HAP-1 (cell line): ENCODE data around the gene PFKP.
"Not testable (repeated sequence)": the region's sequence is repeated elsewhere in the genome, so short reads cannot be mapped to it uniquely, and the experiment has no call there.

Source experiments
- DNase-seq, 2 experiments: peaks; one replicate each; pipeline ENCODE4 v3.0.0-alpha.2; 2016 to 2020; ENCODE audit warnings: low spot score in 2 of 2
- H3K27me3 ChIP-seq: fragments of 250-450 bp; sonication (Bioruptor Pico); 2 replicates; pipeline ENCODE4 v1.5.1; 2020; ENCODE audit warnings: low read depth, mild to moderate bottlenecking, moderate library complexity
- H3K36me3 ChIP-seq: fragments of 250-450 bp; sonication (Bioruptor Pico); replicated peaks from 2 replicates; pipeline ENCODE4 v1.5.1; 2020; ENCODE audit warnings: mild to moderate bottlenecking
- H3K4me1 ChIP-seq: fragments of 250-450 bp; sonication (Bioruptor Pico); 2 replicates; pipeline ENCODE4 v1.5.1; 2020; ENCODE audit warnings: mild to moderate bottlenecking
- H3K4me3 ChIP-seq: fragments of 250-450 bp; sonication (Bioruptor Pico); 2 replicates; pipeline ENCODE4 v1.5.1; 2020; ENCODE audit warnings: mild to moderate bottlenecking, moderate library complexity
- H3K9me3 ChIP-seq: fragments of 250-450 bp; sonication (Bioruptor Pico); 2 replicates; pipeline ENCODE4 v1.5.1; 2020; ENCODE audit warnings: mild to moderate bottlenecking, moderate library complexity
- in situ Hi-C: fragments of 300-500 bp; cut with MboI; formaldehyde crosslinking; loops from 3 replicates; pipeline ENCODE4 v1.14.3; 2020; ENCODE audit warnings: low sequenced_read_pairs, inconsistent platforms, mixed read lengths

PFKP gene

GRCh38 chr10:3150961-3151360 lies 83.6 kb downstream of the PFKP start:
- in situ Hi-C loops, result no loop called here
- no peak for DNase-seq
- no peak overlapping the region for H3K4me3 ChIP-seq
- no peaks in the 10 kb centered on the region for H3K9me3 ChIP-seq
- peaks cover 44% of the 10 kb centered on the region for H3K36me3 ChIP-seq
- no peaks in the 10 kb centered on the region for H3K27me3 ChIP-seq
- no peaks in the 10 kb centered on the region for H3K4me1 ChIP-seq

GRCh38 chr10:3151889-3152565 lies 84.7 kb downstream of the PFKP start:
- no peaks in the 10 kb centered on the region for H3K9me3 ChIP-seq
- in situ Hi-C loops, result no loop called here
- peaks cover 45% of the 10 kb centered on the region for H3K36me3 ChIP-seq

DNA sequence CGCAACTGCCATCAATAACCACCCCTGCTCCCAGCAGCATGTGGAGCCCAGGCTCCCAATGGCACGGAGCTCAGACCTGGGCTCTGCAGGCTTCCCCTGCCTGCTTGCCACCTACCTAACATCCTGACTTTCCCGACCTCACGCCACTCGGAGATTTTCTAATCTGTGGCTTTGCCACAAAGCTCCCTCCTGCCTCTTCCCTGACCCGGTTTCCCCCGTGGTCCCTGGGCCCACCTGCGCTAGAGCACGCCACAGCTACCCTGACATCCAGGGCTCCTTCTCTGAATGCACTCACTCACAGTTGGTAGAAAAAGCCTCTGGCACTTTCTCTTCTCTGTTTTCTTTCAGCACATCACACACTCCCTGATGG lies 85.2 kb downstream of the PFKP start:
- H3K9me3 ChIP-seq, result no peaks in the 10 kb centered on the region
- no peak for DNase-seq
- in situ Hi-C loops, result no loop called here
- H3K4me1 ChIP-seq, result no peaks in the 10 kb centered on the region
- no peak overlapping the region for H3K4me3 ChIP-seq
- H3K36me3 ChIP-seq, result peaks cover 45% of the 10 kb centered on the region
- H3K27me3 ChIP-seq, result no peaks in the 10 kb centered on the region

More at GRCh38 chr10:3151889-3152565, 84.7 kb downstream of the PFKP start:
- Histone ChIP-seq H3K4me1 (no peaks in the 10 kb centered on the region), H3K4me3 (no peak overlapping the region), H3K27me3 (no peaks in the 10 kb centered on the region)
- DNase-seq, result no peak

GRCh38 chr10:3154666-3155065 lies 87.3 kb downstream of the PFKP start:
- Histone ChIP-seq H3K36me3 (peaks cover 57% of the 10 kb centered on the region), H3K4me3 (no peak overlapping the region), H3K9me3 (no peaks in the 10 kb centered on the region), H3K4me1 (no peaks in the 10 kb centered on the region), H3K27me3 (no peaks in the 10 kb centered on the region)
- no peak for DNase-seq
- in situ Hi-C loops, result no loop called here

DNA sequence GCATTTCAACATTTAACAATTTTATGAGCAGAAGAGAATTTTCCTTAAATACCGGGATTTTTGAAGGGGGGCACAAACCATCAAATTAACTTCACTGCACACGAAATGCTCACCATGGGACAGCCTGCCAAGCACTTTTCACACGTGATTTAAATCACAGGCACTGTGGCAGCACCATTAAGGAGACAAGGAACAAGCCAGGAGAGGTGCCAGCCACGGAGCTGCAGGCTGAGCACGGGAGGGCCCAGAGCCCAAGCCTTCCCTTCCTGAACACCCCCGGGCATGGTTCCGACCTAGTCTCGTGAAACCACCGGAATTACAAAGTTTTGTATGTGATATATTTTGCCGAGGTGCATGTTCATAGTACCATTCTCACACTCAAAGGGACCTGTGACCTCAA lies 91.8 kb downstream of the PFKP start:
- in situ Hi-C loops, result no loop called here
- H3K36me3 ChIP-seq, result peaks cover 52% of the 10 kb centered on the region
- no peaks in the 10 kb centered on the region for H3K9me3 ChIP-seq
- no peaks in the 10 kb centered on the region for H3K27me3 ChIP-seq
- DNase-seq, result no peak
- H3K4me1 ChIP-seq, result no peaks in the 10 kb centered on the region
- H3K4me3 ChIP-seq, result no peak overlapping the region

GRCh38 chr10:3162533-3162932 lies 95.2 kb downstream of the PFKP start:
- Histone ChIP-seq H3K27me3 (no peaks in the 10 kb centered on the region), H3K36me3 (peaks cover 54% of the 10 kb centered on the region), H3K9me3 (no peaks in the 10 kb centered on the region), H3K4me3 (no peak overlapping the region), H3K4me1 (no peaks in the 10 kb centered on the region)
- in situ Hi-C loops, result no loop called here
- DNase-seq, result no peak

GRCh38 chr10:3163879-3164278 lies 96.5 kb downstream of the PFKP start:
- DNase-seq, result no peak
- Histone ChIP-seq H3K36me3 (peaks cover 56% of the 10 kb centered on the region), H3K9me3 (no peaks in the 10 kb centered on the region), H3K4me1 (no peaks in the 10 kb centered on the region), H3K27me3 (no peaks in the 10 kb centered on the region), H3K4me3 (no peak overlapping the region)
- in situ Hi-C loops, result no loop called here

- in situ Hi-C loops, result no loop called here
- Histone ChIP-seq H3K4me1 (no peaks in the 10 kb centered on the region), H3K9me3 (no peaks in the 10 kb centered on the region), H3K4me3 (no peak overlapping the region), H3K27me3 (no peaks in the 10 kb centered on the region), H3K36me3 (peaks cover 57% of the 10 kb centered on the region)
- DNase-seq, result no peak
Measured at GRCh38 chr10:3165196-3165595, 97.8 kb downstream of the PFKP start.

GRCh38 chr10:3166496-3167290 lies 99.3 kb downstream of the PFKP start:
- no peak overlapping the region for H3K4me3 ChIP-seq
- peaks cover 4% of the 10 kb centered on the region; the same call in 1 of the 2 replicates for H3K4me1 ChIP-seq
- in situ Hi-C loops, result no loop called here
- H3K27me3 ChIP-seq, result no peaks in the 10 kb centered on the region
- H3K36me3 ChIP-seq, result peaks cover 56% of the 10 kb centered on the region
- no peaks in the 10 kb centered on the region for H3K9me3 ChIP-seq
- no peak for DNase-seq

GRCh38 chr10:3167611-3168330 lies 100.4 kb downstream of the PFKP start:
- no peaks in the 10 kb centered on the region for H3K9me3 ChIP-seq
- in situ Hi-C loops, result no loop called here
- H3K4me1 ChIP-seq, result peaks cover 4% of the 10 kb centered on the region; the same call in 1 of the 2 replicates
- H3K27me3 ChIP-seq, result no peaks in the 10 kb centered on the region
- H3K4me3 ChIP-seq, result no peak overlapping the region
- no peak for DNase-seq
- H3K36me3 ChIP-seq, result peaks cover 58% of the 10 kb centered on the region

DNA sequence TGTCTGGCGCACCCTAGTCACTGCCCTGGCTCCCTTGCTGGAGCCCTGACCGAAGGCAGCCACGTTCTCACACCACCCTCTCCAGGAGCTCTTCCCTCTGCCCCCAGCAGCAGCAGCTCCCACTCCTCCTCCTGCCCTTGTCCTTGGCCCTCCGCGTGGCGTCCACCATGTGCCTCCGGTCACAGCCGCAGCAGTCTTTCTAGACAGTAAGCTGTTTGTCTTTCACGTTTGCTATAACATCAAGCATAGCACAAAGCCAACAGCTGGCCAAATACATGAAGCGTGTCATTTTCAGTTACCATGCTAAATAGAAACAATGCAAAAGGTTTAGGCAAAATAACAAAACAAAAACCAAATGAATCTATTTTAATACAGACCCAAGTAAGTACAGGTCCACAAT lies 101.9 kb downstream of the PFKP start:
- H3K9me3 ChIP-seq, result no peaks in the 10 kb centered on the region
- peaks cover 50% of the 10 kb centered on the region for H3K36me3 ChIP-seq
- in situ Hi-C loops, result no loop called here
- H3K27me3 ChIP-seq, result no peaks in the 10 kb centered on the region
- peaks cover 4% of the 10 kb centered on the region; the same call in 1 of the 2 replicates for H3K4me1 ChIP-seq
- DNase-seq, result no peak
- H3K4me3 ChIP-seq, result no peak overlapping the region

DNA sequence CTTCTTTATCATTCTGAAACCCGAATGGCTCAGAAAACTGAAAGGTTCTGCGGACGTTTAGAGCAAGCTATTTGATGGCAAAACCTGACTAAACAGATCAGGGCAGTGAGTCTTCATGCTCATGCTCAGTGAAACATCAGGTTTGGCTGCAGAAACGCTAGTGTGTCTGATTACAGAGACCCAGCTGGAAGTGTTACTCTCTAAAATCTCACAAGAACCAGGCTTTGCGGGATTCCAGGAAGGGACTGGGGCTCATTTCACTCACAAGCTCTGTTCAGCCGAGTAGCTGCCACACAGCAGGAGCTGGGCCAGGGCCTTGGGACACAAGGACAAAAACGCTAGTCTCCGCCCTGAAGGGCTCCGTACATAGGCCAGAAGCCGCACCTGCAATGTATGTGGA lies 102.3 kb downstream of the PFKP start:
- no peak for DNase-seq
- Histone ChIP-seq H3K36me3 (peaks cover 46% of the 10 kb centered on the region), H3K4me1 (peaks cover 4% of the 10 kb centered on the region; the same call in 1 of the 2 replicates), H3K9me3 (no peaks in the 10 kb centered on the region), H3K4me3 (no peak overlapping the region), H3K27me3 (no peaks in the 10 kb centered on the region)
- in situ Hi-C loops, result no loop called here

DNA sequence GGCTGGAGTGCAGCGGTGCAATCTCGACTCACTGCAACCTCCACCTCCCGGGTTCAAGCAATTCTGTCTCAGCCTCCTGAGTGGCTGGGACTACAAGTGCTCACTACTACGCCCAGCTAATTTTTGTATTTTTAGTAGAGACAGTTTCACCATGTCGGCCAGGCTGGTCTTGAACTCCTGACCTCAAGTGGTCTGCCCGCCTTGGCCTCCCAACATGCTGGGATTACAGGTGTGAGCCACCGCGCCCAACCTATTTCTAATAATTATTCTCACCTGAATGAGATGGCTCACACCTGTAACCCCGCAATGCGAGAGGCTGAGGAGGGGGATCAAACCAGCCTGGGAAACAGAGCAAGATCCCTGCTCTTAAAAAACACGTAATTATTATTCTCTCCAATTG lies 104.1 kb downstream of the PFKP start:
- Histone ChIP-seq H3K36me3 (peaks cover 32% of the 10 kb centered on the region), H3K27me3 (peaks cover 15% of the 10 kb centered on the region), H3K4me3 (peak overlapping the region; percentile 86)
- in situ Hi-C loops, H3K9me3 ChIP-seq, DNase-seq, H3K4me1 ChIP-seq: not testable (repeated sequence)

DNA sequence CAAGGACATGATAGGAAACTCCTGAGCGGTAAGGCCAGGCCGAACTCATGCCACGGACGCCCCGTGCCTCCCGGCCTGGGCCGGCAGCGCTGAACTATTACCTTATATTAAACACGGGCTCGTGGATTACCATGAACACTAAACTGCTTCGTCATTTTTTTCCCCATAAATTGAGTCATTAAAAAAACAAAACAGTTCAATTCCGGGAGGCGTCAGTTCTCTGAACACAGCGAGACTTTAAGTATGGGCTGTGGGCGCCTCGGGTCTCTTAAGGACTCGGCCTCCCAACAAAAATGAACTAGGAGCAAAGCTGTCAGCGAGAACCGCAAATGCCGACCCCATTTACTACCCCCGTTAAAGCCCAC lies 104.7 kb downstream of the PFKP start:
- Histone ChIP-seq H3K36me3 (peaks cover 27% of the 10 kb centered on the region), H3K4me3 (peak overlapping the region; percentile 86), H3K4me1 (peaks cover 4% of the 10 kb centered on the region; the same call in 1 of the 2 replicates), H3K27me3 (peaks cover 21% of the 10 kb centered on the region), H3K9me3 (no peaks in the 10 kb centered on the region)
- in situ Hi-C loops, result no loop called here
- peak in 1 of 2 experiments; percentile 3 for DNase-seq
